ENCODE measurements around the gene FOXN3. TPM values are rescaled to one million over a fixed set of nuclear protein-coding genes. Genes with fewer than 3 reads are reported as not detected.

FOXN3 gene
- polyA plus RNA-seq, 1 donor from 2014 or later, result 10.3 TPM

DNA sequence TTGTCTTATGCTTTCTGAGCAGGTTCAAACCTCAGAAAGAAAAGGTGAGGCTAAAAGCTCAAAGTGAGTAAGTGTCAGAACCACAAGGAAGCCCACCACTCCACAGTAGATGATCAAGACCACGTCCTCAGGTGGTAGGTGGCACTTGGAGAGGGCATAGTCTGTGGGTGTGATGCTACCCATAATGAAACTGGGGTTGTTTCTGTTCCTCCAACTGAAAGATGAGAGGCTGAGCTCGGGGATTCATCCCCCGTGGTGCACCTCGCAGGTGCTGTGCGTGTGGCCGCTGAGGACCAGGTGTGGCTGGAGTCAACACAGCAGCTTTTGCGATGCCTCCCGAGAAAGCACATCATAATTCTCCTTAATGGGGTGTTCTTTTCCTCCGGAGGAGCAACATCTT is 306.9 kb downstream of the FOXN3 start:
- Histone ChIP-seq H3K27me3 (ENCODE audit: insufficient read depth, low read depth, low read length) (no peaks in the 10 kb centered on the region), H3F3A (ENCODE audit: insufficient read depth, low read length, poor library complexity, severe bottlenecking) (no peaks in the 10 kb centered on the region), H3K4me3 (ENCODE audit: low read length) (no peak overlapping the region), H3K9me3 (ENCODE audit: low read length) (no peaks in the 10 kb centered on the region), H3K4me2 (ENCODE audit: low read length) (no peak overlapping the region), H3K9ac (ENCODE audit: low read length) (no peak overlapping the region), H4K20me1 (ENCODE audit: insufficient read depth) (no peaks in the 10 kb centered on the region), H3K79me2 (replicated peaks; ENCODE audit: insufficient read depth, low read length) (no peaks in the 10 kb centered on the region), H2AFZ (ENCODE audit: low read depth, low read length) (no peak overlapping the region), H3K36me3 (ENCODE audit: insufficient read depth, low read length) (no peaks in the 10 kb centered on the region), H3K27ac (ENCODE audit: low read length) (no peak overlapping the region), H3K9me2 (ENCODE audit: insufficient read depth, low read length) (no peaks in the 10 kb centered on the region)
- TF ChIP-seq TAF1 (IDR thresholded peaks at IDR 0.05; ENCODE audit: low read depth), result no peak
- no peak for TF ChIP-seq POLR2AphosphoS5 (IDR thresholded peaks at IDR 0.05)
- TF ChIP-seq EZH2 (IDR thresholded peaks at IDR 0.05; ENCODE audit: borderline replicate concordance, insufficient read depth, low read length, poor library complexity, severe bottlenecking), result no peak
- no peak for TF ChIP-seq RAD21 (conservative IDR thresholded peaks at IDR 0.05)
- TF ChIP-seq MXI1 (conservative IDR thresholded peaks at IDR 0.05; ENCODE audit: poor library complexity, severe bottlenecking), result no peak
- TF ChIP-seq, protein P1, sequence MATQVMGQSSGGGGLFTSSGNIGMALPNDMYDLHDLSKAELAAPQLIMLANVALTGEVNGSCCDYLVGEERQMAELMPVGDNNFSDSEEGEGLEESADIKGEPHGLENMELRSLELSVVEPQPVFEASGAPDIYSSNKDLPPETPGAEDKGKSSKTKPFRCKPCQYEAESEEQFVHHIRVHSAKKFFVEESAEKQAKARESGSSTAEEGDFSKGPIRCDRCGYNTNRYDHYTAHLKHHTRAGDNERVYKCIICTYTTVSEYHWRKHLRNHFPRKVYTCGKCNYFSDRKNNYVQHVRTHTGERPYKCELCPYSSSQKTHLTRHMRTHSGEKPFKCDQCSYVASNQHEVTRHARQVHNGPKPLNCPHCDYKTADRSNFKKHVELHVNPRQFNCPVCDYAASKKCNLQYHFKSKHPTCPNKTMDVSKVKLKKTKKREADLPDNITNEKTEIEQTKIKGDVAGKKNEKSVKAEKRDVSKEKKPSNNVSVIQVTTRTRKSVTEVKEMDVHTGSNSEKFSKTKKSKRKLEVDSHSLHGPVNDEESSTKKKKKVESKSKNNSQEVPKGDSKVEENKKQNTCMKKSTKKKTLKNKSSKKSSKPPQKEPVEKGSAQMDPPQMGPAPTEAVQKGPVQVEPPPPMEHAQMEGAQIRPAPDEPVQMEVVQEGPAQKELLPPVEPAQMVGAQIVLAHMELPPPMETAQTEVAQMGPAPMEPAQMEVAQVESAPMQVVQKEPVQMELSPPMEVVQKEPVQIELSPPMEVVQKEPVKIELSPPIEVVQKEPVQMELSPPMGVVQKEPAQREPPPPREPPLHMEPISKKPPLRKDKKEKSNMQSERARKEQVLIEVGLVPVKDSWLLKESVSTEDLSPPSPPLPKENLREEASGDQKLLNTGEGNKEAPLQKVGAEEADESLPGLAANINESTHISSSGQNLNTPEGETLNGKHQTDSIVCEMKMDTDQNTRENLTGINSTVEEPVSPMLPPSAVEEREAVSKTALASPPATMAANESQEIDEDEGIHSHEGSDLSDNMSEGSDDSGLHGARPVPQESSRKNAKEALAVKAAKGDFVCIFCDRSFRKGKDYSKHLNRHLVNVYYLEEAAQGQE (IDR thresholded peaks at IDR 0.05; ENCODE audit: borderline replicate concordance), result no peak
- TF ChIP-seq EP300 (conservative IDR thresholded peaks at IDR 0.05; ENCODE audit: poor library complexity, severe bottlenecking), result no peak
- TF ChIP-seq, protein P2, sequence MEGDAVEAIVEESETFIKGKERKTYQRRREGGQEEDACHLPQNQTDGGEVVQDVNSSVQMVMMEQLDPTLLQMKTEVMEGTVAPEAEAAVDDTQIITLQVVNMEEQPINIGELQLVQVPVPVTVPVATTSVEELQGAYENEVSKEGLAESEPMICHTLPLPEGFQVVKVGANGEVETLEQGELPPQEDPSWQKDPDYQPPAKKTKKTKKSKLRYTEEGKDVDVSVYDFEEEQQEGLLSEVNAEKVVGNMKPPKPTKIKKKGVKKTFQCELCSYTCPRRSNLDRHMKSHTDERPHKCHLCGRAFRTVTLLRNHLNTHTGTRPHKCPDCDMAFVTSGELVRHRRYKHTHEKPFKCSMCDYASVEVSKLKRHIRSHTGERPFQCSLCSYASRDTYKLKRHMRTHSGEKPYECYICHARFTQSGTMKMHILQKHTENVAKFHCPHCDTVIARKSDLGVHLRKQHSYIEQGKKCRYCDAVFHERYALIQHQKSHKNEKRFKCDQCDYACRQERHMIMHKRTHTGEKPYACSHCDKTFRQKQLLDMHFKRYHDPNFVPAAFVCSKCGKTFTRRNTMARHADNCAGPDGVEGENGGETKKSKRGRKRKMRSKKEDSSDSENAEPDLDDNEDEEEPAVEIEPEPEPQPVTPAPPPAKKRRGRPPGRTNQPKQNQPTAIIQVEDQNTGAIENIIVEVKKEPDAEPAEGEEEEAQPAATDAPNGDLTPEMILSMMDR (IDR thresholded peaks at IDR 0.05; ENCODE audit: poor library complexity, severe bottlenecking), result no peak
- no peak for TF ChIP-seq SMC3 (conservative IDR thresholded peaks at IDR 0.05; ENCODE audit: poor library complexity)

DNA sequence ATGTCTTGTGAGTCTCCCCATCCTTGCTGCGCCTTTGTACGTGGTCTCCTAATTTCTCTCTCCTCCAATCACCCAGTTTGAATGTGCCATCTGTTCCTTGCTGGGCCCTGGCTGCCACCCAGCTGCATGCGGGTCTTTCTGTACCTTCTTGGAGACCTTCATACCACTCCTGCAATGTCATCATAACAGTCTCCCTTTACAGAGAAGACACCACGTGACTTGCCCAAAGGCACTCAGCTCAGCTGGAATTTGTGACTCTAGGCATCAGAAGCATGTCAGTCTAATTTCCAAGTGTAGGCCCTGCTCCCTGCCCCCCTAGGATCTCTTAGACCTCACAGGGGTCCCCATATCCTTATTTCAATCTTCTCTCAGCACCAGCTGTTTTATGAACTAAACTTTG is 308.4 kb downstream of the FOXN3 start:
- Histone ChIP-seq H3K27me3 (ENCODE audit: insufficient read depth, low read depth, low read length) (no peaks in the 10 kb centered on the region), H3K4me3 (ENCODE audit: low read length) (no peak overlapping the region), H4K20me1 (ENCODE audit: insufficient read depth) (no peaks in the 10 kb centered on the region), H3K9me3 (ENCODE audit: low read length) (no peaks in the 10 kb centered on the region), H2AFZ (ENCODE audit: low read depth, low read length) (no peak overlapping the region), H3K36me3 (ENCODE audit: insufficient read depth, low read length) (no peaks in the 10 kb centered on the region), H3K27ac (ENCODE audit: low read length) (no peak overlapping the region), H3K9ac (ENCODE audit: low read length) (no peak overlapping the region), H3K9me2 (ENCODE audit: insufficient read depth, low read length) (no peaks in the 10 kb centered on the region), H3K79me2 (replicated peaks; ENCODE audit: insufficient read depth, low read length) (no peaks in the 10 kb centered on the region), H3K4me2 (ENCODE audit: low read length) (no peak overlapping the region), H3F3A (ENCODE audit: insufficient read depth, low read length, poor library complexity, severe bottlenecking) (no peaks in the 10 kb centered on the region)
- TF ChIP-seq RAD21 (conservative IDR thresholded peaks at IDR 0.05) (no peak), EP300 (conservative IDR thresholded peaks at IDR 0.05; ENCODE audit: poor library complexity, severe bottlenecking) (no peak), MXI1 (conservative IDR thresholded peaks at IDR 0.05; ENCODE audit: poor library complexity, severe bottlenecking) (no peak), SMC3 (conservative IDR thresholded peaks at IDR 0.05; ENCODE audit: poor library complexity) (no peak), TAF1 (IDR thresholded peaks at IDR 0.05; ENCODE audit: low read depth) (no peak), EZH2 (IDR thresholded peaks at IDR 0.05; ENCODE audit: borderline replicate concordance, insufficient read depth, low read length, poor library complexity, severe bottlenecking) (no peak), POLR2AphosphoS5 (IDR thresholded peaks at IDR 0.05) (no peak)
- TF ChIP-seq, protein P2 (IDR thresholded peaks at IDR 0.05; ENCODE audit: poor library complexity, severe bottlenecking), result no peak

Measured in neural cell (in vitro differentiated cells).